Astrocyte (in vitro differentiated cells and primary cell): Measurements from ENCODE around the gene ZDHHC14. TPM values are rescaled to one million over a fixed set of nuclear protein-coding genes. Genes with fewer than 3 reads are reported as not detected.

Experiments
- DNase-seq: peaks from one replicate; pipeline ENCODE4 v3.0.0-alpha.2; 2010; ENCODE audit warnings: low read depth
- FAIRE-seq: peaks from 2 replicates; lab custom pipeline; 2011; peaks lifted over from hg19 to GRCh38; lab: Jason Lieb, UNC
- H2AFZ ChIP-seq: 2 replicates; pipeline ENCODE4 v1.6.0; 2012; ENCODE audit warnings: low read depth, low read length, inconsistent platforms
- H3K27ac ChIP-seq: 2 replicates; pipeline ENCODE4 v1.5.1; 2011; ENCODE audit warnings: low read depth, low read length, inconsistent platforms
- H3K27me3 ChIP-seq: 2 replicates; pipeline ENCODE4 v1.6.0; 2011; ENCODE audit warnings: low read length, inconsistent platforms; ENCODE audit not compliant: insufficient read depth
- H3K36me3 ChIP-seq: 2 replicates; pipeline ENCODE4 v1.5.1; 2011; ENCODE audit warnings: low read length, inconsistent platforms; ENCODE audit not compliant: insufficient read depth
- H3K4me1 ChIP-seq: 2 replicates; pipeline ENCODE4 v1.5.1; 2011; ENCODE audit warnings: low read length, inconsistent platforms; ENCODE audit not compliant: insufficient read depth
- H3K4me2 ChIP-seq: 2 replicates; pipeline ENCODE4 v1.6.0; 2012; ENCODE audit warnings: low read length, inconsistent platforms
- H3K4me3 ChIP-seq: 2 replicates; pipeline ENCODE4 v1.5.1; 2011; ENCODE audit warnings: low read depth, mild to moderate bottlenecking, low read length, inconsistent platforms; ENCODE audit not compliant: insufficient read depth
- H3K79me2 ChIP-seq: 2 replicates; pipeline ENCODE4 v1.6.0; 2012; ENCODE audit warnings: mild to moderate bottlenecking, low read length, inconsistent platforms; ENCODE audit not compliant: insufficient read depth
- H3K9ac ChIP-seq: 2 replicates; pipeline ENCODE4 v1.6.0; 2012; ENCODE audit warnings: mild to moderate bottlenecking, low read length, inconsistent platforms
- H3K9me3 ChIP-seq: 2 replicates; pipeline ENCODE4 v1.5.1; 2012; ENCODE audit warnings: low read depth, mild to moderate bottlenecking, low read length, inconsistent platforms; ENCODE audit not compliant: insufficient read depth
- H4K20me1 ChIP-seq: 2 replicates; pipeline ENCODE4 v1.6.0; 2012; ENCODE audit warnings: low read length, inconsistent platforms; ENCODE audit not compliant: insufficient read depth
- H3K27ac Mint-ChIP-seq: one replicate; pipeline ENCODE4 v1.8.0; 2021; ENCODE audit warnings: mild to moderate bottlenecking, mixed read lengths; ENCODE audit not compliant: unreplicated experiment
- H3K27me3 Mint-ChIP-seq: one replicate; pipeline ENCODE4 v1.8.0; 2021; ENCODE audit warnings: low read depth, mixed read lengths; ENCODE audit not compliant: unreplicated experiment
- H3K36me3 Mint-ChIP-seq: one replicate; pipeline ENCODE4 v1.8.0; 2021; ENCODE audit warnings: low read depth, mixed read lengths; ENCODE audit not compliant: unreplicated experiment
- H3K4me1 Mint-ChIP-seq: one replicate; pipeline ENCODE4 v1.8.0; 2021; ENCODE audit warnings: low read depth, mixed read lengths; ENCODE audit not compliant: unreplicated experiment
- H3K4me3 Mint-ChIP-seq: one replicate; pipeline ENCODE4 v1.8.0; 2021; ENCODE audit warnings: mild to moderate bottlenecking, moderate library complexity, mixed read lengths; ENCODE audit not compliant: unreplicated experiment
- H3K9me3 Mint-ChIP-seq: one replicate; pipeline ENCODE4 v1.8.0; 2021; ENCODE audit warnings: mild to moderate bottlenecking, mixed read lengths; ENCODE audit not compliant: unreplicated experiment
- CTCF ChIP-seq: IDR thresholded peaks from 2 replicates; pipeline ENCODE4 v1.5.1; 2011; ENCODE audit warnings: low read depth, mild to moderate bottlenecking, inconsistent platforms, low read length, moderate library complexity; ENCODE audit not compliant: insufficient read depth
- EZH2 ChIP-seq: IDR thresholded peaks from 2 replicates; pipeline ENCODE4 v1.6.1; 2012; ENCODE audit warnings: mild to moderate bottlenecking, low read length, inconsistent platforms; ENCODE audit not compliant: insufficient read depth
- total RNA-seq: library from RNA; stranded (reverse); gene quantifications from 2 replicates; pipeline ENCODE4 v1.2.1, GENCODE V29; 2021

The ZDHHC14 gene
- total RNA-seq, 1 donor from 2014 or later = 7.2 TPM

DNA sequence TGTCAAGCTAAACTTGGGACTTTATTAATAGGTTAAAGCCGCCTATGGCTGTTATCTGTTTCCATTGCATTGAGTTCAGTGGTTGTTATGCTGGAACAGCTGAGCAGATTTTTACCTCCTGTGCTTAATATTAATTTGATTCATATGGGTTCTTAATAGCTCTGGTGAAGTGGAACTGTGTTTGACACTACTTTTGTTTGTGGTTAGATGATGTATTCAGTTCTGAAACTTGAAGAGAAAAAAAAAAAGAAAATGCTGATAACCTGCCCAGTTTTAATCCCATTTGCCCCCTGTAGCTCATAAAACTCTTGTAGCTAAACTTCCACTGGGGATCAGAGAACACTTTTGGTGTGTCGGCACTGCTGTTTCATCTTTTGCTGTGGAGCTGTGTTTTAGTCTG lies 117.8 kb downstream of the ZDHHC14 start:
- Histone ChIP-seq H3K79me2 (no peaks in the 10 kb centered on the region), H3K9me3 (no peaks in the 10 kb centered on the region), H2AFZ (no peak overlapping the region), H3K4me3 (no peak overlapping the region), H3K27me3 (no peaks in the 10 kb centered on the region), H3K4me2 (no peak overlapping the region), H3K36me3 (no peaks in the 10 kb centered on the region), H3K27ac (no peak overlapping the region), H3K4me1 (no peaks in the 10 kb centered on the region), H3K9ac (no peak overlapping the region), H4K20me1 (no peaks in the 10 kb centered on the region)
- FAIRE-seq (no peak), DNase-seq (no peak)
- H3K4me3 Mint-ChIP-seq = no peak overlapping the region
- peaks cover 6% of the 10 kb centered on the region for H3K36me3 Mint-ChIP-seq
- H3K9me3 Mint-ChIP-seq = peaks cover 8% of the 10 kb centered on the region
- TF ChIP-seq EZH2 (no peak), CTCF (no peak)
- no peaks in the 10 kb centered on the region for H3K27me3 Mint-ChIP-seq
- no peaks in the 10 kb centered on the region for H3K4me1 Mint-ChIP-seq
- H3K27ac Mint-ChIP-seq = no peak overlapping the region

GRCh38 chr6:157500022-157500421 lies 119.0 kb downstream of the ZDHHC14 start:
- FAIRE-seq (no peak), DNase-seq (no peak)
- H3K4me3 Mint-ChIP-seq = no peak overlapping the region
- peaks cover 13% of the 10 kb centered on the region for H3K9me3 Mint-ChIP-seq
- no peak for TF ChIP-seq EZH2
- TF ChIP-seq CTCF = no peak
- Histone ChIP-seq H4K20me1 (no peaks in the 10 kb centered on the region), H3K9ac (no peak overlapping the region), H2AFZ (no peak overlapping the region), H3K4me3 (no peak overlapping the region), H3K27ac (no peak overlapping the region), H3K4me1 (no peaks in the 10 kb centered on the region), H3K79me2 (no peaks in the 10 kb centered on the region), H3K27me3 (no peaks in the 10 kb centered on the region), H3K9me3 (no peaks in the 10 kb centered on the region), H3K4me2 (no peak overlapping the region), H3K36me3 (no peaks in the 10 kb centered on the region)
- H3K4me1 Mint-ChIP-seq = no peaks in the 10 kb centered on the region
- H3K36me3 Mint-ChIP-seq = peaks cover 9% of the 10 kb centered on the region
- no peak overlapping the region for H3K27ac Mint-ChIP-seq
- H3K27me3 Mint-ChIP-seq = no peaks in the 10 kb centered on the region

GRCh38 chr6:157503018-157503747 lies 122.2 kb downstream of the ZDHHC14 start:
- TF ChIP-seq CTCF (no peak), EZH2 (no peak)
- Histone ChIP-seq H3K4me2 (no peak overlapping the region), H3K79me2 (no peaks in the 10 kb centered on the region), H3K9me3 (peaks cover 14% of the 10 kb centered on the region), H3K4me1 (no peaks in the 10 kb centered on the region), H3K9ac (no peak overlapping the region), H3K4me3 (no peak overlapping the region), H4K20me1 (no peaks in the 10 kb centered on the region), H2AFZ (no peak overlapping the region), H3K27me3 (no peaks in the 10 kb centered on the region), H3K36me3 (no peaks in the 10 kb centered on the region), H3K27ac (no peak overlapping the region)
- DNase-seq (no peak), FAIRE-seq (no peak)
- Mint-ChIP-seq H3K9me3 (peaks cover 31% of the 10 kb centered on the region), H3K27ac (no peak overlapping the region), H3K36me3 (peaks cover 19% of the 10 kb centered on the region), H3K27me3 (no peaks in the 10 kb centered on the region), H3K4me1 (no peaks in the 10 kb centered on the region), H3K4me3 (no peak overlapping the region)
